ENCODE data around the gene RAD51B. TPM values are rescaled to one million over a fixed set of nuclear protein-coding genes. Genes with fewer than 3 reads are reported as not detected.

RAD51B gene
- total and polyA plus RNA-seq, 9 of the 15 experiments (the other 6 are each of a cell fraction or from before 2014, with no cell fraction given) = 8.5 to 17.3 (median 11.3) TPM

DNA sequence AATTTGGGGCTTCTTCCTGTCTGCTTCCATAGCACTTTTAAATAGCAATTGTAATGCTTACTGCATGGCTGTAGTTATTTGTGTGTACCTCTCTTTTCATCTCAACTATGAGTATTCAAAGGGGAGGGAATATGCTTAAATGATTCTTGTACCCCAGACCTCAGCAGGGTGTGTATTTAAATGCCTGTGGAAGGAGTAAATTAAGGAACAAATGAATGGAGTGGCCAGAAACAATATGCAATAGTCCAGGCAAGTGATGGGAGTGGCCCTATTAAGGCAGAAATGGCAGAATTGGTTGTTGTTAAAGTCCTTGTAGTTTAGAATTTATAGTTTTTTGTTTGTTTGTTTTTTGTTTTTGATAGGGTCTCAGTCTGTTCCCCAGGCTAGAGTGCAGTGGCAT, 1.5 kb downstream of the RAD51B start (continued):
- TF ChIP-seq, protein P1, sequence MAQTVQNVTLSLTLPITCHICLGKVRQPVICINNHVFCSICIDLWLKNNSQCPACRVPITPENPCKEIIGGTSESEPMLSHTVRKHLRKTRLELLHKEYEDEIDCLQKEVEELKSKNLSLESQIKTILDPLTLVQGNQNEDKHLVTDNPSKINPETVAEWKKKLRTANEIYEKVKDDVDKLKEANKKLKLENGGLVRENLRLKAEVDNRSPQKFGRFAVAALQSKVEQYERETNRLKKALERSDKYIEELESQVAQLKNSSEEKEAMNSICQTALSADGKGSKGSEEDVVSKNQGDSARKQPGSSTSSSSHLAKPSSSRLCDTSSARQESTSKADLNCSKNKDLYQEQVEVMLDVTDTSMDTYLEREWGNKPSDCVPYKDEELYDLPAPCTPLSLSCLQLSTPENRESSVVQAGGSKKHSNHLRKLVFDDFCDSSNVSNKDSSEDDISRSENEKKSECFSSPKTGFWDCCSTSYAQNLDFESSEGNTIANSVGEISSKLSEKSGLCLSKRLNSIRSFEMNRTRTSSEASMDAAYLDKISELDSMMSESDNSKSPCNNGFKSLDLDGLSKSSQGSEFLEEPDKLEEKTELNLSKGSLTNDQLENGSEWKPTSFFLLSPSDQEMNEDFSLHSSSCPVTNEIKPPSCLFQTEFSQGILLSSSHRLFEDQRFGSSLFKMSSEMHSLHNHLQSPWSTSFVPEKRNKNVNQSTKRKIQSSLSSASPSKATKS (CRISPR knock-in tag; IDR thresholded peaks at IDR 0.05) = no peak
- TF ChIP-seq TAF9B (IDR thresholded peaks at IDR 0.05; ENCODE audit: partially characterized antibody) (no peak), PRMT5 (CRISPR knock-in tag; IDR thresholded peaks at IDR 0.05) (no peak), SMC3 (conservative IDR thresholded peaks at IDR 0.05; ENCODE audit: insufficient read depth, low read depth, low read length) (no peak), CHCHD3 (CRISPR knock-in tag; IDR thresholded peaks at IDR 0.05) (no peak)
- TF ChIP-seq, protein P2, sequence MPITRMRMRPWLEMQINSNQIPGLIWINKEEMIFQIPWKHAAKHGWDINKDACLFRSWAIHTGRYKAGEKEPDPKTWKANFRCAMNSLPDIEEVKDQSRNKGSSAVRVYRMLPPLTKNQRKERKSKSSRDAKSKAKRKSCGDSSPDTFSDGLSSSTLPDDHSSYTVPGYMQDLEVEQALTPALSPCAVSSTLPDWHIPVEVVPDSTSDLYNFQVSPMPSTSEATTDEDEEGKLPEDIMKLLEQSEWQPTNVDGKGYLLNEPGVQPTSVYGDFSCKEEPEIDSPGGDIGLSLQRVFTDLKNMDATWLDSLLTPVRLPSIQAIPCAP (CRISPR knock-in tag; IDR thresholded peaks at IDR 0.05; ENCODE audit: borderline replicate concordance) = no peak
- TF ChIP-seq, protein P3, sequence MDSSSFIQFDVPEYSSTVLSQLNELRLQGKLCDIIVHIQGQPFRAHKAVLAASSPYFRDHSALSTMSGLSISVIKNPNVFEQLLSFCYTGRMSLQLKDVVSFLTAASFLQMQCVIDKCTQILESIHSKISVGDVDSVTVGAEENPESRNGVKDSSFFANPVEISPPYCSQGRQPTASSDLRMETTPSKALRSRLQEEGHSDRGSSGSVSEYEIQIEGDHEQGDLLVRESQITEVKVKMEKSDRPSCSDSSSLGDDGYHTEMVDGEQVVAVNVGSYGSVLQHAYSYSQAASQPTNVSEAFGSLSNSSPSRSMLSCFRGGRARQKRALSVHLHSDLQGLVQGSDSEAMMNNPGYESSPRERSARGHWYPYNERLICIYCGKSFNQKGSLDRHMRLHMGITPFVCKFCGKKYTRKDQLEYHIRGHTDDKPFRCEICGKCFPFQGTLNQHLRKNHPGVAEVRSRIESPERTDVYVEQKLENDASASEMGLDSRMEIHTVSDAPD (CRISPR knock-in tag; IDR thresholded peaks at IDR 0.05) = no peak
- TF ChIP-seq, protein P4, sequence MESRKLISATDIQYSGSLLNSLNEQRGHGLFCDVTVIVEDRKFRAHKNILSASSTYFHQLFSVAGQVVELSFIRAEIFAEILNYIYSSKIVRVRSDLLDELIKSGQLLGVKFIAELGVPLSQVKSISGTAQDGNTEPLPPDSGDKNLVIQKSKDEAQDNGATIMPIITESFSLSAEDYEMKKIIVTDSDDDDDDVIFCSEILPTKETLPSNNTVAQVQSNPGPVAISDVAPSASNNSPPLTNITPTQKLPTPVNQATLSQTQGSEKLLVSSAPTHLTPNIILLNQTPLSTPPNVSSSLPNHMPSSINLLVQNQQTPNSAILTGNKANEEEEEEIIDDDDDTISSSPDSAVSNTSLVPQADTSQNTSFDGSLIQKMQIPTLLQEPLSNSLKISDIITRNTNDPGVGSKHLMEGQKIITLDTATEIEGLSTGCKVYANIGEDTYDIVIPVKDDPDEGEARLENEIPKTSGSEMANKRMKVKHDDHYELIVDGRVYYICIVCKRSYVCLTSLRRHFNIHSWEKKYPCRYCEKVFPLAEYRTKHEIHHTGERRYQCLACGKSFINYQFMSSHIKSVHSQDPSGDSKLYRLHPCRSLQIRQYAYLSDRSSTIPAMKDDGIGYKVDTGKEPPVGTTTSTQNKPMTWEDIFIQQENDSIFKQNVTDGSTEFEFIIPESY (CRISPR knock-in tag; IDR thresholded peaks at IDR 0.05) = no peak

Measured in K562 (cell line).